Type B pancreatic cell (in vitro differentiated cells): Measurements from ENCODE around the gene GET4. TPM values are rescaled to one million over a fixed set of nuclear protein-coding genes. Genes with fewer than 3 reads are reported as not detected.
A peak's percentile ranks its signal among the peaks of the same experiment; 100 is the strongest.
"Not testable (repeated sequence)": the region's sequence is repeated elsewhere in the genome, so short reads cannot be mapped to it uniquely, and the experiment has no call there.

Experiments
- DNase-seq: peaks from one replicate; pipeline ENCODE4 v3.0.0; 2021; ENCODE audit warnings: mixed read lengths; ENCODE audit not compliant: unreplicated experiment; ENCODE audit errors: extremely low spot score
- H3K27ac Mint-ChIP-seq: 2 replicates; pipeline ENCODE4 v1.8.0; 2021; ENCODE audit warnings: mild to moderate bottlenecking, mixed read lengths
- H3K27me3 Mint-ChIP-seq: 2 replicates; pipeline ENCODE4 v1.8.0; 2021; ENCODE audit warnings: mixed read lengths
- H3K36me3 Mint-ChIP-seq: 2 replicates; pipeline ENCODE4 v1.8.0; 2021; ENCODE audit warnings: mixed read lengths
- H3K4me1 Mint-ChIP-seq: one replicate; pipeline ENCODE4 v1.8.0; 2021; ENCODE audit warnings: mixed read lengths; ENCODE audit not compliant: unreplicated experiment
- H3K4me3 Mint-ChIP-seq: 2 replicates; pipeline ENCODE4 v1.8.0; 2021; ENCODE audit warnings: mild to moderate bottlenecking, mixed read lengths
- H3K9me3 Mint-ChIP-seq: 2 replicates; pipeline ENCODE4 v1.8.0; 2021; ENCODE audit warnings: mixed read lengths
- total RNA-seq: library from RNA; stranded (reverse); gene quantifications from 2 replicates; pipeline ENCODE4 v1.2.1, GENCODE V29; 2021; ENCODE audit warnings: low replicate concordance
- TF ChIP-seq, protein P1 (sequence below): fragments of 200-600 bp; sonication (generic); conservative IDR thresholded peaks from 2 replicates; pipeline ENCODE4 v1.5.0; 2021; ENCODE audit warnings: antibody characterized with exemption, mild to moderate bottlenecking

Gene GET4
- total RNA-seq, 1 donor from 2014 or later, result 46.3 TPM

DNA sequence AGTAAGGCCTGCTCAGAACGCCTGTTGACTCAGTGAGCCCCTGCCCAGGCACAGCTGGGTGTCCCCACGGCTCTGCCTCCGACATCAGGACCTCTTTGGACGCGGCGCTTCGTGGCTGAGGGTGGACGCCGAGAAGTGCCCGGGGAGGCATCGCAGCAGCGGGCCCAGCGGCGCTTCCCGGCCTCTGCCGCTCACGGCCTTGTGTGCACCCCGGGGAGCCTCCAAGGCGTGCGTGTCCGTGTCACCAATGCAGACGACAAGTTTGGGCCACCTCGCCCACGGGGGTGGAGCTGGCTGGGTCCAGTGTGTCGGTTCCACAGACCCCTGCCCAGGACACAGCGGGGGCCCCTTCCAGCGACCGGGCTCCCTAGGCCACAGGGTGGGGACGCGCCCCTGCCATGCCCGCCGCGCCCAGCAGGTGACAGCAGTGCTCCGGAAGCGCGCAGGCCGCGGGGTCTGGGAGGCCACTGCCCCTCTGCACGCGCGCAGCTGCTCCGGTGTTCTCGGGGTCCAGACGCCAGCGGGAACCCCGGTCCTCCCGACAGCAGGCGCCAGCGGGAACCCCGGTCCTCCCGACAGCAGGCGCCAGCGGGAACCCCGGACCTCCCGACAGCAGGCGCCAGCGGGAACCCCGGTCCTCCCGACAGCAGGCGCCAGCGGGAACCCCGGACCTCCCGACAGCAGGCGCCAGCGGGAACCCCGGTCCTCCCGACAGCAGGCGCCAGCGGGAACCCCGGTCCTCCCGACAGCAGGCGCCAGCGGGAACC, 32.4 kb downstream of the GET4 start:
- not testable (repeated sequence) for H3K4me3 Mint-ChIP-seq, DNase-seq, H3K36me3 Mint-ChIP-seq, H3K4me1 Mint-ChIP-seq, H3K9me3 Mint-ChIP-seq, H3K27ac Mint-ChIP-seq
- H3K27me3 Mint-ChIP-seq, result peaks cover 14% of the 10 kb centered on the region
- TF ChIP-seq, protein P1, sequence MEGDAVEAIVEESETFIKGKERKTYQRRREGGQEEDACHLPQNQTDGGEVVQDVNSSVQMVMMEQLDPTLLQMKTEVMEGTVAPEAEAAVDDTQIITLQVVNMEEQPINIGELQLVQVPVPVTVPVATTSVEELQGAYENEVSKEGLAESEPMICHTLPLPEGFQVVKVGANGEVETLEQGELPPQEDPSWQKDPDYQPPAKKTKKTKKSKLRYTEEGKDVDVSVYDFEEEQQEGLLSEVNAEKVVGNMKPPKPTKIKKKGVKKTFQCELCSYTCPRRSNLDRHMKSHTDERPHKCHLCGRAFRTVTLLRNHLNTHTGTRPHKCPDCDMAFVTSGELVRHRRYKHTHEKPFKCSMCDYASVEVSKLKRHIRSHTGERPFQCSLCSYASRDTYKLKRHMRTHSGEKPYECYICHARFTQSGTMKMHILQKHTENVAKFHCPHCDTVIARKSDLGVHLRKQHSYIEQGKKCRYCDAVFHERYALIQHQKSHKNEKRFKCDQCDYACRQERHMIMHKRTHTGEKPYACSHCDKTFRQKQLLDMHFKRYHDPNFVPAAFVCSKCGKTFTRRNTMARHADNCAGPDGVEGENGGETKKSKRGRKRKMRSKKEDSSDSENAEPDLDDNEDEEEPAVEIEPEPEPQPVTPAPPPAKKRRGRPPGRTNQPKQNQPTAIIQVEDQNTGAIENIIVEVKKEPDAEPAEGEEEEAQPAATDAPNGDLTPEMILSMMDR, result peak; percentile 83

- Mint-ChIP-seq H3K27me3 (peaks cover 14% of the 10 kb centered on the region), H3K4me1 (no peaks in the 10 kb centered on the region), H3K36me3 (no peaks in the 10 kb centered on the region), H3K4me3 (no peak overlapping the region), H3K27ac (no peak overlapping the region), H3K9me3 (no peaks in the 10 kb centered on the region)
- DNase-seq, result no peak
- TF ChIP-seq, protein P1, result no peak
These were observed 33.3 kb downstream of the GET4 start for GRCh38 chr7:909358-910329.

GRCh38 chr7:910441-910861, 34.1 kb downstream of the GET4 start:
- Mint-ChIP-seq H3K9me3 (no peaks in the 10 kb centered on the region), H3K4me1 (peaks cover 6% of the 10 kb centered on the region), H3K36me3 (no peaks in the 10 kb centered on the region), H3K4me3 (peak overlapping the region; percentile 28), H3K27me3 (peaks cover 8% of the 10 kb centered on the region), H3K27ac (no peak overlapping the region)
- no peak for DNase-seq
- TF ChIP-seq, protein P1, result no peak

DNA sequence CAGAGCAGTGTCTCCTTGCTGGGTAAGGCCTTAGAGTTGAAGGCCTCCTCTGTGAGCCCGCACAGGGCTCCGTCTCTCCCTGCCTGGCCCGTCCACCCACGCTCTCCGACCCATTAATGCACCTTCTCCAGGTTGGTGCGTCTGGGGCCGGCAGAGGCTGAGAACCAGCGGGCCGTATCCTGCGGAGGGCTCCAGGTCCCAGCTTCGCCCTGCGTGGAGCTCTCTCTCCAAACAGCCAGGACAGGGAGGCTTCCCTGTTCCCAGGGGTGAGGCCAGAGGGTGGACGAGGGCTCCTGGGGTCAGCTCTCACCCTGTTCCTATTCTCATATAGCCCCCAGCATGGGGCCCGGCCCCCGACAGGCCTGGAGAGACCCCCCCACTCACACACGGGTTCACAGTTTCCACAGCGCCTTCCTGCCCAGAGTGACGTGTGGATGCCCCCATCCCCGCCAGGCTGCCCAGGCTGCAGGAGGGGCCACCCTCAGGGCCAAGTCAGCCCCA, 34.6 kb downstream of the GET4 start:
- peaks cover 8% of the 10 kb centered on the region for H3K27me3 Mint-ChIP-seq
- no peak for DNase-seq
- no peaks in the 10 kb centered on the region for H3K9me3 Mint-ChIP-seq
- H3K4me1 Mint-ChIP-seq, result peaks cover 7% of the 10 kb centered on the region
- H3K27ac Mint-ChIP-seq, result no peak overlapping the region
- H3K36me3 Mint-ChIP-seq, result no peaks in the 10 kb centered on the region
- H3K4me3 Mint-ChIP-seq, result no peak overlapping the region
- TF ChIP-seq, protein P1, result no peak

GRCh38 chr7:911791-912480, 35.6 kb downstream of the GET4 start:
- Mint-ChIP-seq H3K4me1 (peaks cover 13% of the 10 kb centered on the region), H3K9me3 (no peaks in the 10 kb centered on the region), H3K27ac (no peak overlapping the region), H3K27me3 (peaks cover 8% of the 10 kb centered on the region), H3K36me3 (no peaks in the 10 kb centered on the region), H3K4me3 (no peak overlapping the region)
- DNase-seq, result no peak
- TF ChIP-seq, protein P1, result no peak
